GM19025 (cell line): Measurements from ENCODE around the gene IQCE.
"Not testable (repeated sequence)": the region's sequence is repeated elsewhere in the genome, so short reads cannot be mapped to it uniquely, and the experiment has no call there.

Source experiments
- ATAC-seq: cut with Tn5 transposase; IDR thresholded peaks from one replicate; pipeline ENCODE4 v1.9.1; 2021; ENCODE audit warnings: mild to moderate bottlenecking, low read depth, moderate library complexity; ENCODE audit not compliant: unreplicated experiment

The IQCE gene

GRCh38 chr7:2530994-2531795 is 27.6 kb upstream of the IQCE start:
- ATAC-seq = not testable (repeated sequence)

GRCh38 chr7:2531796-2532110 is 27.0 kb upstream of the IQCE start:
- ATAC-seq = not testable (repeated sequence)

GRCh38 chr7:2532199-2532772 is 26.5 kb upstream of the IQCE start:
- ATAC-seq = not testable (repeated sequence)

GRCh38 chr7:2532816-2533215 is 26.0 kb upstream of the IQCE start:
- ATAC-seq = not testable (repeated sequence)

GRCh38 chr7:2533566-2533965 is 25.2 kb upstream of the IQCE start:
- not testable (repeated sequence) for ATAC-seq

GRCh38 chr7:2534214-2534613 is 24.6 kb upstream of the IQCE start:
- ATAC-seq = not testable (repeated sequence)

- not testable (repeated sequence) for ATAC-seq
These were observed 22.7 kb upstream of the IQCE start for GRCh38 chr7:2535872-2536627.

GRCh38 chr7:2537981-2538851 is 20.6 kb upstream of the IQCE start:
- no peak for ATAC-seq

GRCh38 chr7:2539031-2539911 is 19.5 kb upstream of the IQCE start:
- no peak for ATAC-seq

- no peak for ATAC-seq
These were observed 18.6 kb upstream of the IQCE start for GRCh38 chr7:2540133-2540532.

- ATAC-seq = no peak
These were observed 18.1 kb upstream of the IQCE start for GRCh38 chr7:2540641-2541051.

GRCh38 chr7:2541291-2542010 is 17.3 kb upstream of the IQCE start:
- no peak for ATAC-seq

GRCh38 chr7:2542011-2542915 is 16.5 kb upstream of the IQCE start:
- no peak for ATAC-seq

GRCh38 chr7:2542916-2543871 is 15.6 kb upstream of the IQCE start:
- ATAC-seq = no peak

- no peak for ATAC-seq
These were observed 14.1 kb upstream of the IQCE start for GRCh38 chr7:2544541-2545188.

- ATAC-seq = no peak
These were observed 12.9 kb upstream of the IQCE start for GRCh38 chr7:2545746-2546425.
